ENCODE results near the gene HNF1A.
"Not testable (repeated sequence)": the region's sequence is repeated elsewhere in the genome, so short reads cannot be mapped to it uniquely, and the experiment has no call there.

HNF1A gene, protein sequence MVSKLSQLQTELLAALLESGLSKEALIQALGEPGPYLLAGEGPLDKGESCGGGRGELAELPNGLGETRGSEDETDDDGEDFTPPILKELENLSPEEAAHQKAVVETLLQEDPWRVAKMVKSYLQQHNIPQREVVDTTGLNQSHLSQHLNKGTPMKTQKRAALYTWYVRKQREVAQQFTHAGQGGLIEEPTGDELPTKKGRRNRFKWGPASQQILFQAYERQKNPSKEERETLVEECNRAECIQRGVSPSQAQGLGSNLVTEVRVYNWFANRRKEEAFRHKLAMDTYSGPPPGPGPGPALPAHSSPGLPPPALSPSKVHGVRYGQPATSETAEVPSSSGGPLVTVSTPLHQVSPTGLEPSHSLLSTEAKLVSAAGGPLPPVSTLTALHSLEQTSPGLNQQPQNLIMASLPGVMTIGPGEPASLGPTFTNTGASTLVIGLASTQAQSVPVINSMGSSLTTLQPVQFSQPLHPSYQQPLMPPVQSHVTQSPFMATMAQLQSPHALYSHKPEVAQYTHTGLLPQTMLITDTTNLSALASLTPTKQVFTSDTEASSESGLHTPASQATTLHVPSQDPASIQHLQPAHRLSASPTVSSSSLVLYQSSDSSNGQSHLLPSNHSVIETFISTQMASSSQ

GRCh38 chr12:120978296-120979219 lies at the start of gene HNF1A:
Gene HNF1A, plus strand, starts transcription at chr12:120978543. Its CDS starts 226 bp downstream, at chr12:120978769.
- DNase-seq = no peak

DNA sequence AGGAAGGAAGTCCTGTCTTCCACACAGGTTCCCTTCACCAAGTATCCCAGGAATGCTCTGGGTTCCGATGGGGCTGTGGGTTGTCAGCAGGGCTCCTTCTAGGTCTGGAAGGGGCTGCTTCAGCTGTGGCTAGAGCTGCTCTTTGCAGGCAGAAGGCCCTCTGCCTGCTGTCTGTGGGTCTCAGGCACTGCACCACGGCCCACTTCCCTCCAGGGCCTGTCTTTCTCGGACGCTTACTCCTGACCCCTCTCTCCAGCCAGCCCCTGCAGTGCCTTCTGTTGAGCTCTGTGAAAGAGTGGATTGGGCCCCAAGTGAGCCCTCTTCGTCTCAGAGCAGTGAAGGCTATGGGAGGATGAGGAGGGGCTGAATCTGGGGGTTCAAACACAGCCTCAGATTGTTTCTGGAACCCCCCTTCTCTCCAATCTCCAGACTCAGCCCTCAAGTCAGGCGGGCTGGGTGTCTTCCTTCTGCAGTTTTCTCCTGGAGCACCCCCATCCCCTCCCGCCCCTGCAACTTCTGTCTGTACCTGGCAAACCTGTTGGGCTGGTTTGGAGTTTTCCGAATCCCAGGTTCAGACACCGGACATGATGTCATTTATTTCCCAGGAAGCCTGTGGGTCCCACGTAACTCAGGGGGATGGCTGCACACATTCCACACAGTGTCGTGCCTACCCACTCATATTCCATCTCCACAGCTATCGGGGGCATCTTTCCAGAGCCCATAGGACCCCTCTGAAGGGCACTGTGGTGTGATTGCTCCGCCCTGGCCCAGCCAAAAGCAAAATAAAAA lies 49.3 kb upstream of the HNF1A start:
- DNase-seq = no peak

DNA sequence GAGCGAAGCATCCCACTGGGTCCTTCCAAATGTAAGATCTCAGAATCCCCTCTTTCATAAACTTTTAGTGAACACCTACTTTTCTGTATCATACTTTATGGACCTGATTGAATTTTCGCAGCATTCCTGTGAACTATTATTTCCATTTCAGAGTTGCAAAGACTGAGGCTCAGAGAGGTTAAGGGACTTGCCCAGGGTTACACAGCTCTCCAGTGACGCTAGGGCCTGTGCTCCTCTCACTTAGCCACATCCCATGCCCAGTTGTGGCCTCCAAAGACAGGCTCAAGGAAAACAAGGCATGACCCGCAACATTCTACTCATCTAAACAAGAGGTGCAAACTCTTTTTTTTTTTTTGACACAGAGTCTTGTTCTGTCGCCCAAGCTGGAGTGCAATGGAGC lies 48.3 kb upstream of the HNF1A start:
- no peak for DNase-seq

DNA sequence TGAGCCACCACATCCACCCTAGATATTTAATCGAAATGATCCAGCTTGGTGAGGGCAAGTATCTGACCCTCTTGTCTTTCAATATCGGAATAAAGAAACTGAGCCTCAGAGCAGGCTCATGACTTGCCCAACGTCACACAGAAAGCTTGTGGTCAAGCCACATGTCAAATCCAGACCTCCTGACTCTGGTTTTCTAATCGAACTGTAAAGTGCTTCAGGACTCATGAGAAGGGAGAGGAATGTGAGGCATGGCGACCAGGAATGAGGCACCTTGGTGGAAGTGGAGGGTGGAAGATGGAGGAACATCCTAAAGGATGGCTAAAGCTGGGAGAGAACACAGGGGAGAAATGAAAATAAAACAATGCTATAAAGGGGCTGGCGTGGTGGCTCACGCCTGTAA lies 46.3 kb upstream of the HNF1A start:
- no peak for DNase-seq

DNA sequence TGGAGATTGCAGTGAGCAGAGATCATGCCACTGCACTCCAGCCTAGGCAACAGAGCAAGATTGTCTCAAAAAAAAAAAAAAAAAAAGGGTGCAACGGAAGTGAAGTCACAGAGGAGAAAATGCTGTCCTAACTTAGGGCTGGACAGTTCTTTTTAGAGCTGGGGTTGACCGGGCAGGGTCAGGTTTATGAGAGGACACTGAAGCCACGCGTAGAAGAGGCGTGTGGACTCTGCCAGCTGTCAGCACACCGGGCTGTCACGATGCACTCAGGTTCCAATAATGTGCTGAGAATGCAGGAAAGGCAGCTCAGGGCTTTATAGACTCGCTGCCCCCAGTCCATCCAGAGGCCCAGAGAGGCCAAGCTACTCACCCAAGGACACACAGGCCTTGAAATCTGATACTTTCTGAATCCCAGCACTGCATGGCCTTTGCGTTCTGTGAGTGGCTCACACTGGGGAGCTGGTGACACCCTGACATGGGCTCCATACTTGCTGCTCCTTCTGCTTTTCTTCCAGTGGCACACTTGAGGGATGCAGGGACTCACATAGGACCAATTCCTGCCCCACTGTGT lies 45.3 kb upstream of the HNF1A start:
- DNase-seq = no peak

DNA sequence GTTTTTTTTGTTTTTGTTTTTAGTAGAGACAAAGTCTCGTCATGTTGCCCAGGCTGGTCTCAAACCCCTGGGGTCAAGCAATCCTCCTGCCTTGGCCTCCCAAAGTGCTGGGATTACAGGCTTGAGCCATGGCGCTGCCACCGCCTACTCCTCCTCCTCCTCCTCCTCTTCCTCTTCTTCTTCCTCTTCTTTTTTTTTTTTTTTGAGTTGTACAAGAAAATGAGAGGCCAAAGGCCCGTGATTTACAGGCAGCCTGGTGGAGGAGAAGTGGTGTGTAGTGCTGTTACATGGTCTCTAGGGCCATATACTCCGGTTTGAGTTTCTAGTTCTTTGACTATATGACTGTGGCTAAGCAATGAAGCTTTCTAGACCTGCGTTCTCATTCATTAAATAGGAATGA lies 44.6 kb upstream of the HNF1A start:
- no peak for DNase-seq

DNA sequence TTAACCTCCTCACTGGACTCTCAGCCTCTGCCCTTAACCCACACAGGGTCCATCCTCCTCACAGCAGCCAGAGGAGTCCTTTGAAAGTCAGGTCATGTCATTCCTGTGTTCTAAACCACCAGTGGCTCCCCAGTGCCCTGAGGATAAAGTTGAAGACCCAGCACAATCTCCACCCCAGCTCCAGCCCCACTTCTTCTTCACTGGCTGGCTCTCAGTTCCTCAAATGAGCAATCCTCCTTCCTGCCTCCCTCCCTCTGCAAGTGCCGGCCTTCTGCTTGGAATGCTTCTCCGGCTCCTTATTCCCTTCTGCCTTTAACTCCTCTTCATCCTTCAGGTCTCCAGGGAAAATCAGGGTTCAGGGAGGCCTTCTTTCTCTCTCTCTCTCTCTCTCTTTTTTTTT lies 42.1 kb upstream of the HNF1A start:
- no peak for DNase-seq

- DNase-seq = no peak
Measured at GRCh38 chr12:120938496-120938895, 39.8 kb upstream of the HNF1A start.

DNA sequence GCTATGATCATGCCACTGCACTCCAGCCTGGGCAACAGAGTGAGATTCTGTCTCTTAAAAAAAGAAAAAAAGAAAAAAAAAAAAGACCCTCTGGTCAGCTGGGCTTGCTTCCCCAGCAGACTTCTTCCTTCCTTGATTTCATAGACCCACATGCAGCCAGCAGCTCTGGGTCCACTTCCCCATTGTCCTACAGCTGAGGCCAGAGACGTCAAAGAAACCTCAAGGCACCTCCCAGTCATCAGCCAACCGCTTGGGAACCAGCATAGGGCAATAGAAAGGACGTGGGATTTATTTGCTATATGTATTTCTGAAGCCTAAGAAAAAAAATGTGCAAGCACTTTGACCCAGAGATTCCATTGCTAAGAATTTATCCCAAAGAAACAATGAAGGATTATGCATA lies 38.8 kb upstream of the HNF1A start:
- DNase-seq = no peak

- no peak for DNase-seq
Measured at GRCh38 chr12:120940006-120940405, 38.3 kb upstream of the HNF1A start.

DNA sequence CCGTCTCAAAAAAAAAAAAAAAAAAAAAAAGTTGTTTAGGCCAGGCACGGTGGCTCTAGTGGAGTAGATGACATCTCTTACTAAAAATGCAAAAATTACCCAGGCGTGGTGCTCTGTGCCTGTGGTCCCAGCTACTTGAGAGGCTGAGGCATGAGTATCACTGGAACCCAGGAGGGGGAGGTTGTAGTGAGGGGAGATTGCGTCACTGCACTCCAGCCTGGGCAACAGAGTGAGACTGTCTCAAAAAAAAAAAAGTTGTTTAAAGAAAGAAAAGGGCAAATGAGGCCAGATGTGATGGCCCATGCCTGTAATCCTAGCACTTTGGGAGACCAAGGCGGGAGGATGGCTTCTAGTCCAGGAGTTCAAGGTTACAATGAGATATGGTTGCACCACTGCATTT lies 37.5 kb upstream of the HNF1A start:
- no peak for DNase-seq

DNA sequence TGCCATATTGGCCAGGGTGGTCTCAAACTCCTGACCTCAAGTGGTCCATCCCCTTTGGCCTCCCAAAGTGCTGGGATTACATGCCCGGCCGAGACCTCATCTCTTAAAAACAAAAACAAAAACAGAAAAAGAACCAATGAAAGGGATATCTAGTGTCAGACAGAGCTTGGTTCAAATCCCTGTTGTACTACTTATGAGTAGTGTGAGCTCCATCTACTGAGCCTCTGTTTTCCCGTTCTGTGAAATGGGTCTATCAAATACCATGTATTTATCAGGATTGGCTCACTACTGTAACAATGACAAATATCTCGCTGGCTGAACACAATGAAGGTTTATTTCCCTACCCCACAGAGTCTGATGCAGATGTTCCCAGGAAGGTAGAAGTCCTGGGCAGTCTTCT lies 36.9 kb upstream of the HNF1A start:
- no peak for DNase-seq

DNA sequence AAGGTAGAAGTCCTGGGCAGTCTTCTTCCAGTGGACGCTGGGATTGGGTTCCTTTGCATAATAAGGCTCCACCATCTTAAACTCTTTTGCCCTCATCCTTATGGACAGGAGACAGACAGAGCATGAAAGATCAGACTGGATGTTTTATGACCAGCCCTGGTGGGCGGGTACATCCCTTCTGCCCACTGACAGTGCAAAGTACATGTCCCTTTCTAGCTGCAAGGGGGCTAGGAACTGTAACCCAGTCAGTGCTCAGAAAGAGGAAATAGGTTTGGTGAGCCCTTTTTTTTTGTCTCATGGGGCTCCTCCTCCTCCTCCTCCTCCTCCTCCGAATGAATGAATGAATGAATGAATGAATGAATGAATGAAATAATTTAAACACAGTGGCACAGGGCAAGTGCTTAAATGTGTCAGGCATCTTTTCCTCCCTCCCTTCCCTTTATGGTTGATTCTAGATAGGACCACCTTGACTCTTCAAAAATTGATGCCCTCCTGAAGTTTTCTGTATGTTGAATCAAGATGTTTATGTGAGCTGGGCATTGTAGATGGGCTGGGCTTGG lies 36.4 kb upstream of the HNF1A start:
- DNase-seq = no peak

- DNase-seq = no peak
Measured at GRCh38 chr12:120943482-120943881, 34.9 kb upstream of the HNF1A start.

- no peak for DNase-seq
Measured at GRCh38 chr12:120944645-120945217, 33.6 kb upstream of the HNF1A start.

GRCh38 chr12:120945516-120945915 lies 32.8 kb upstream of the HNF1A start:
- not testable (repeated sequence) for DNase-seq

GRCh38 chr12:120950260-120950799 lies 28.0 kb upstream of the HNF1A start:
- not testable (repeated sequence) for DNase-seq

- no peak for DNase-seq
Measured at GRCh38 chr12:120950807-120951206, 27.5 kb upstream of the HNF1A start.

GRCh38 chr12:120955232-120955631 lies 23.1 kb upstream of the HNF1A start:
- no peak for DNase-seq

DNA sequence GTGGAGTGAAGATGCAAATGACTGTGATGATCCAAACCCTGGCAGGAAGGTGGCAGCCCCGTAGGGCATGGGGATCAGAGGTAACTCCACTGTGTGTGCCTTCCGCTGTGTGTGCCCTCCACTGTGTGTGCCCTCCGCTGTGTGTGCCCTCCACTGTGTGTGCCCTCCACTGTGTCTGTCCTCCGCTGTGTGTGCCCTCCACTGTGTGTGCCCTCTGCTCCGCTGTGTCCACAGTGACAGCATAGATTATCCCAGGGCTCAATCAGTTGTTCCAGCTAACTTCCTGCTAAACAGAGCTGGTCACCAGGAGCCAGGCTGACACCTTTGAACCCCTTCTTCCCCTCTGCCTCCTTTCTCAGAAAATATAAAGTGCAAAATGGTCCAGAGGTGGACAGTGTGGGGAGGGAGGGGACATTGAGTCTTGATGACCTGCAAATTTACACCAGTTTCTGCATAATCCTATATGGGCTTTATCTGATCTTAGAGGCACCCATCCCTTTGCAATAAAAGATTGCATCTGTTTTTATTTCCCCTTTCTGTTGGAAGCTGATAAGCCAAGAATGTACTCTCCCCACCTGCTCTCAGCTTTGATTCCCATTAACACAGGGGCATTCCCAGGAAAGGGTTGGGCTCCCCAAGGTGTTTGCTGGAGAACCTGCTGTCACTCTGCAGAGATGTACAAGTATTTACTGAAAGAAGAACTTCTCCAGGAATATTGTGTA lies 21.6 kb upstream of the HNF1A start:
- no peak for DNase-seq

All from COR-L47 (cell line).